H9 (cell line): Measurements from ENCODE around the gene C10orf62. TPM values are rescaled to one million over a fixed set of nuclear protein-coding genes. Genes with fewer than 3 reads are reported as not detected.
A peak's percentile ranks its signal among the peaks of the same experiment; 100 is the strongest.

Source experiments
- DNase-seq: peaks from one replicate; pipeline ENCODE4 v3.0.0-alpha.2; 2017
- H2AFZ ChIP-seq: one replicate; pipeline ENCODE4 v1.6.1; 2013; ENCODE audit warnings: mild to moderate bottlenecking, low read length, control low read depth, moderate library complexity
- H2AK5ac ChIP-seq: 2 replicates; pipeline ENCODE4 v1.6.1; 2013; ENCODE audit warnings: low read length, control low read depth, mixed read lengths; ENCODE audit not compliant: insufficient read length
- H2BK120ac ChIP-seq: one replicate; pipeline ENCODE4 v1.6.1; 2013; ENCODE audit warnings: low read depth, mild to moderate bottlenecking, low read length, control low read depth, inconsistent platforms; ENCODE audit not compliant: poor library complexity, severe bottlenecking
- H2BK12ac ChIP-seq: 2 replicates; pipeline ENCODE4 v1.6.1; 2013; ENCODE audit warnings: low read length, control low read depth, mixed read lengths, low read depth; ENCODE audit not compliant: insufficient read length
- H2BK15ac ChIP-seq: 2 replicates; pipeline ENCODE4 v1.6.1; 2013; ENCODE audit warnings: low read depth, low read length, control low read depth
- H2BK20ac ChIP-seq: one replicate; pipeline ENCODE4 v1.6.1; 2013; ENCODE audit warnings: low read depth, mild to moderate bottlenecking, low read length, control low read depth, inconsistent platforms; ENCODE audit not compliant: poor library complexity, severe bottlenecking
- H2BK5ac ChIP-seq: 2 replicates; pipeline ENCODE4 v1.6.1; 2013; ENCODE audit warnings: low read length, control low read depth, mixed read lengths; ENCODE audit not compliant: insufficient read length
- H3K14ac ChIP-seq: 2 replicates; pipeline ENCODE4 v1.6.1; 2013; ENCODE audit warnings: low read length, control low read depth; ENCODE audit not compliant: insufficient read depth
- H3K18ac ChIP-seq: 2 replicates; pipeline ENCODE4 v1.6.1; 2013; ENCODE audit warnings: low read depth, mild to moderate bottlenecking, mixed read lengths, low read length, control low read depth; ENCODE audit not compliant: insufficient read length
- H3K23ac ChIP-seq: 2 replicates; pipeline ENCODE4 v1.6.1; 2013; ENCODE audit warnings: low read length, control low read depth, mixed read lengths, low read depth; ENCODE audit not compliant: insufficient read length
- H3K23me2 ChIP-seq: 2 replicates; pipeline ENCODE4 v1.6.1; 2013; ENCODE audit warnings: low read depth, mild to moderate bottlenecking, mixed read lengths, low read length, control low read depth; ENCODE audit not compliant: insufficient read length, poor library complexity, severe bottlenecking
- H3K27ac ChIP-seq: 2 replicates; pipeline ENCODE4 v1.5.1; 2013; ENCODE audit warnings: low read length, control low read depth, mixed read lengths, low read depth; ENCODE audit not compliant: insufficient read length
- H3K27me3 ChIP-seq: 2 replicates; pipeline ENCODE4 v1.6.1; 2013; ENCODE audit warnings: low read length, control low read depth, inconsistent platforms; ENCODE audit not compliant: insufficient read depth
- H3K4ac ChIP-seq: 2 replicates; pipeline ENCODE4 v1.6.1; 2013; ENCODE audit warnings: low read depth, mild to moderate bottlenecking, control low read depth, inconsistent platforms, low read length, moderate library complexity
- H3K4me1 ChIP-seq: 2 replicates; pipeline ENCODE4 v1.6.1; 2013; ENCODE audit warnings: low read length, control low read depth, inconsistent platforms; ENCODE audit not compliant: insufficient read depth
- H3K4me2 ChIP-seq: 2 replicates; pipeline ENCODE4 v1.6.1; 2013; ENCODE audit warnings: low read length, control low read depth, mixed read lengths; ENCODE audit not compliant: insufficient read length, insufficient read depth
- H3K56ac ChIP-seq: 2 replicates; pipeline ENCODE4 v1.6.1; 2013; ENCODE audit warnings: low read depth, mild to moderate bottlenecking, mixed read lengths, low read length, control low read depth; ENCODE audit not compliant: insufficient read length
- H3K79me1 ChIP-seq: 2 replicates; pipeline ENCODE4 v1.6.1; 2013; ENCODE audit warnings: low read depth, mild to moderate bottlenecking, moderate library complexity, low read length, control low read depth, inconsistent platforms; ENCODE audit not compliant: insufficient read depth, poor library complexity, severe bottlenecking
- H3K79me2 ChIP-seq: 2 replicates; pipeline ENCODE4 v1.6.1; 2013; ENCODE audit warnings: low read length, control low read depth, inconsistent platforms; ENCODE audit not compliant: insufficient read depth
- H3K9ac ChIP-seq: 2 replicates; pipeline ENCODE4 v1.6.1; 2013; ENCODE audit warnings: low read length, control low read depth, mixed read lengths; ENCODE audit not compliant: insufficient read length; ENCODE audit errors: extremely low read depth
- H3K9me3 ChIP-seq: one replicate; pipeline ENCODE4 v1.6.1; 2013; ENCODE audit warnings: low read depth, low read length, inconsistent platforms; ENCODE audit not compliant: control insufficient read depth
- H3T11ph ChIP-seq: one replicate; pipeline ENCODE4 v1.6.1; 2013; ENCODE audit warnings: mild to moderate bottlenecking, low read length, control low read depth, inconsistent platforms
- H4K20me1 ChIP-seq: one replicate; pipeline ENCODE4 v1.6.1; 2013; ENCODE audit not compliant: control insufficient read depth, insufficient read length, insufficient read depth
- H4K5ac ChIP-seq: 2 replicates; pipeline ENCODE4 v1.6.1; 2013; ENCODE audit warnings: low read depth, mild to moderate bottlenecking, mixed read lengths, low read length, control low read depth; ENCODE audit not compliant: insufficient read length
- H4K8ac ChIP-seq: replicated peaks from 2 replicates; pipeline ENCODE4 v1.6.1; 2013; ENCODE audit warnings: low read length, control low read depth, mixed read lengths, low read depth; ENCODE audit not compliant: insufficient read length
- H4K91ac ChIP-seq: 2 replicates; pipeline ENCODE4 v1.6.1; 2013; ENCODE audit warnings: low read depth, mild to moderate bottlenecking, moderate library complexity, mixed read lengths, low read length, control low read depth; ENCODE audit not compliant: insufficient read length
- H3K27ac Mint-ChIP-seq, 3 experiments: 2 replicates in 2 of 3; 3 replicates in 1 of 3; pipeline ENCODE4 v1.8.0; 2020 to 2021; ENCODE audit warnings: mixed read lengths in 3 of 3, mild to moderate bottlenecking in 1 of 3, moderate library complexity in 1 of 3
- H3K27me3 Mint-ChIP-seq: 2 replicates; pipeline ENCODE4 v1.8.0; 2021; ENCODE audit warnings: low read depth, mild to moderate bottlenecking, moderate library complexity, mixed read lengths
- H3K36me3 Mint-ChIP-seq, 3 experiments: 2 replicates in 2 of 3; 3 replicates in 1 of 3; pipeline ENCODE4 v1.8.0; 2020 to 2021; ENCODE audit warnings: low read depth in 3 of 3, mixed read lengths in 3 of 3; ENCODE audit not compliant: insufficient read depth in 1 of 3
- H3K4me1 Mint-ChIP-seq, 2 experiments: 2 replicates each; pipeline ENCODE4 v1.8.0; 2020; ENCODE audit warnings: mixed read lengths in 2 of 2
- H3K4me3 Mint-ChIP-seq, 2 experiments: 2 replicates in 1 of 2; 3 replicates in 1 of 2; pipeline ENCODE4 v1.8.0; 2020 to 2021; ENCODE audit warnings: mild to moderate bottlenecking in 2 of 2, mixed read lengths in 2 of 2, moderate library complexity in 1 of 2
- H3K9me3 Mint-ChIP-seq, 2 experiments: 2 replicates in 1 of 2; 3 replicates in 1 of 2; pipeline ENCODE4 v1.8.0; 2020; ENCODE audit warnings: mild to moderate bottlenecking in 2 of 2, mixed read lengths in 2 of 2, moderate library complexity in 1 of 2
- CTCF ChIP-seq: fragments of 200-600 bp; sonication (generic); conservative IDR thresholded peaks from 3 replicates; pipeline ENCODE4 v1.8.0; 2021; ENCODE audit warnings: antibody characterized with exemption, mild to moderate bottlenecking
- WGBS: extraction: QIAGEN DNeasy Blood & Tissue Kit; methylation state at CpG from one replicate; pipeline ENCODE4 v1.1.7; 2013; ENCODE audit warnings: missing lambda C conversion rate, low lambda C conversion rate, mixed read lengths; ENCODE audit not compliant: insufficient read length; ENCODE audit errors: extremely low coverage; 5-methylcytosine and 5-hydroxymethylcytosine counted together
- total RNA-seq: library from RNA; stranded (reverse); gene quantifications from 2 replicates; pipeline ENCODE4 v1.2.1, GENCODE V29; 2021

Gene C10orf62
- total RNA-seq, 1 experiment from 2014 or later, result 0.31 TPM

- H3K4me2 ChIP-seq, result no peak overlapping the region
- WGBS, result no CpG with 5 or more reads among the region's 13 CpGs
- no peak overlapping the region for H4K91ac ChIP-seq
- H2AK5ac ChIP-seq, result no peak overlapping the region
- no peak overlapping the region for H2AFZ ChIP-seq
- Mint-ChIP-seq H3K36me3 (peaks cover 0 to 1% (median 0%) of the 10 kb centered on the region in 3 experiments; a peak in 3 of 7 replicates), H3K9me3 (no peaks in the 10 kb centered on the region), H3K27me3 (no peaks in the 10 kb centered on the region), H3K27ac (peak overlapping the region; percentile 27 to 66 (median 53); a peak in 5 of 7 replicates), H3K4me1 (peaks cover 29 to 41% of the 10 kb centered on the region in 2 experiments), H3K4me3 (no peak overlapping the region)
- H3K23ac ChIP-seq, result no peak overlapping the region
- peak overlapping the region; percentile 13 for H3K18ac ChIP-seq
- no peak overlapping the region for H2BK5ac ChIP-seq
- H3K9me3 ChIP-seq, result no peaks in the 10 kb centered on the region
- H3K4ac ChIP-seq, result no peak overlapping the region
- no peak overlapping the region for H4K5ac ChIP-seq
- H3K56ac ChIP-seq, result no peak overlapping the region
- no peak overlapping the region for H2BK20ac ChIP-seq
- H2BK12ac ChIP-seq, result no peak overlapping the region
- H3K4me1 ChIP-seq, result peaks cover 6% of the 10 kb centered on the region; the same call in 1 of the 2 replicates
- H3K27ac ChIP-seq, result no peak overlapping the region
- no peaks in the 10 kb centered on the region for H3K23me2 ChIP-seq
- H3K79me1 ChIP-seq, result no peaks in the 10 kb centered on the region
- peak; percentile 66 for DNase-seq
- H2BK120ac ChIP-seq, result no peak overlapping the region
- H3K9ac ChIP-seq, result no peak overlapping the region
- no peak overlapping the region for H4K8ac ChIP-seq
- no peak overlapping the region for H3T11ph ChIP-seq
- TF ChIP-seq CTCF, result no peak
- peak overlapping the region; percentile 44; the same call in 1 of the 2 replicates for H3K14ac ChIP-seq
- H3K27me3 ChIP-seq, result no peaks in the 10 kb centered on the region
- H4K20me1 ChIP-seq, result no peaks in the 10 kb centered on the region
- H2BK15ac ChIP-seq, result no peak overlapping the region
- no peaks in the 10 kb centered on the region; the same call in 1 of the 2 replicates for H3K79me2 ChIP-seq
Observed at GRCh38 chr10:97549587-97550322, 39.8 kb upstream of the C10orf62 start.
